IPS-18a (cell line): ENCODE data around the gene DMD.

Source experiments
- H3K27ac ChIP-seq: one replicate; pipeline ENCODE4 v1.5.1; 2013; ENCODE audit warnings: low read length
- H3K27me3 ChIP-seq: one replicate; pipeline ENCODE4 v1.6.1; 2013; ENCODE audit warnings: mild to moderate bottlenecking, low read length; ENCODE audit not compliant: control insufficient read depth, insufficient read depth
- H3K36me3 ChIP-seq: one replicate; pipeline ENCODE4 v1.6.1; 2013; ENCODE audit warnings: low read depth, low read length; ENCODE audit not compliant: control insufficient read depth
- H3K4me1 ChIP-seq: one replicate; pipeline ENCODE4 v1.6.1; 2013; ENCODE audit warnings: low read depth, low read length; ENCODE audit not compliant: control insufficient read depth
- H3K4me3 ChIP-seq: one replicate; pipeline ENCODE4 v1.5.1; 2013; ENCODE audit warnings: low read length
- H3K9ac ChIP-seq: one replicate; pipeline ENCODE4 v1.6.1; 2013; ENCODE audit warnings: mild to moderate bottlenecking, low read length, moderate library complexity
- H3K9me3 ChIP-seq: one replicate; pipeline ENCODE4 v1.6.1; 2013; ENCODE audit warnings: low read depth, low read length; ENCODE audit not compliant: control insufficient read depth

DMD gene

DNA sequence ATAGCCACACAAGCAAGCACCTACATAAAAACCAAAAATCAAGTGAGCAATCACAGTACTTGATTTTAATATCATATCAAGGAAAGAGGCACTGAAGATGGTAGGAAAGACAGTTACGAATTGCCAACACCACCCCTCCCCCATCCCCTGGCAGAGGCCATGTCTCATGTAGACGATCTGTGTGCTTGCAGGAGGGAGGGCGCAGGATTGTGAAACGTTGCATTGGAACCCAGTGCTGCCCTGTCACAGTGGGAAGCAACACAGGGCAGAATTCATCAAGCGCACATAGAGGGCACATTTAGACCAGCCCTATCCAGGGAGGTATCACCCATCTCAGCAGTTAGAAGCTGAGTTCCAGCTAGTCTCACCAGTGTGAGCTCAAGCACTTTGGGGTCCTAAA, 359.8 kb downstream of the DMD start:
- H3K27ac ChIP-seq = no peak overlapping the region
- H3K4me1 ChIP-seq = no peaks in the 10 kb centered on the region
- H3K36me3 ChIP-seq = no peaks in the 10 kb centered on the region

DNA sequence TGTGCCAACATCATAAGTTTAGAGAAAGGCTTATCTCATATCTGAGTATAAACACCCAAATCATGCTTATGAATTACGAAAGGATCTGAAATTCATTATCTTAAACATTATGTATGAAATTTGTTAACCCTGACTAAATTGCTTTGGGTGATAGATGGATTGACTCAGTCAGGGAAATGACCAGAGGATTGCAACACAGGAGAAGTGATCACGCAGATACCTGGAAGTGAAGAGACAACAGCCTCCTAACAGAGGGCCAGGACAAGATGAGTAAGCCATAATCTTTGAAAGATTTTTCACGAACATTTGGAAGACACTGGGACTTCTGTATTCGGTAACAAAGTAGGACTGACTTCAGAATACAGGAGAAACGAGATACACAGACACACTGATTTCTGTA, 363.4 kb downstream of the DMD start:
- H3K4me1 ChIP-seq = peaks cover 8% of the 10 kb centered on the region
- H3K9ac ChIP-seq = no peak overlapping the region
- H3K9me3 ChIP-seq = no peaks in the 10 kb centered on the region
- no peaks in the 10 kb centered on the region for H3K36me3 ChIP-seq
- H3K4me3 ChIP-seq = no peak overlapping the region
- no peak overlapping the region for H3K27ac ChIP-seq
- H3K27me3 ChIP-seq = no peaks in the 10 kb centered on the region

More for the DNA sequence above, 359.8 kb downstream of the DMD start:
- no peak overlapping the region for H3K4me3 ChIP-seq
- no peak overlapping the region for H3K9ac ChIP-seq
- H3K27me3 ChIP-seq = no peaks in the 10 kb centered on the region
- H3K9me3 ChIP-seq = no peaks in the 10 kb centered on the region

DNA sequence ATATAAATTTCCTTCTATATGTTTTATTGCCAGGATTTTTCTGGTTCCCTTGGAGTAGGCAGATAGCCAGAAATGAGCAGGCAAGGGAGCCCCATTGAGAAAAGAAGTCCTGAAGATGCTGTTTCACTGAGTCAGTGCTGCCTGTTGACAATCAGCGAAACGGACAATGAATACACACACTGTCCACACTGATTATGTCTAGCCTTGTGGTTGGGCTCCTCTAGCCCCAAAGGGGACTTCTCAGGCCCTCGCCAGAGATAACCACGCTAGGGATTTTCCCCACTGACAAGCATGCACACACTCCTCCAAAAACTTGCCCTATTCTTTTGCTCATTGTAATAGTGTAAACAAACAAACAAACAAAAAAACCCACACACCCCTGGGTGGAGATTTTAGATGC, 369.3 kb downstream of the DMD start:
- Histone ChIP-seq H3K27ac (no peak overlapping the region), H3K4me1 (peaks cover 8% of the 10 kb centered on the region), H3K9ac (no peak overlapping the region), H3K27me3 (no peaks in the 10 kb centered on the region), H3K9me3 (no peaks in the 10 kb centered on the region), H3K4me3 (no peak overlapping the region), H3K36me3 (no peaks in the 10 kb centered on the region)

DNA sequence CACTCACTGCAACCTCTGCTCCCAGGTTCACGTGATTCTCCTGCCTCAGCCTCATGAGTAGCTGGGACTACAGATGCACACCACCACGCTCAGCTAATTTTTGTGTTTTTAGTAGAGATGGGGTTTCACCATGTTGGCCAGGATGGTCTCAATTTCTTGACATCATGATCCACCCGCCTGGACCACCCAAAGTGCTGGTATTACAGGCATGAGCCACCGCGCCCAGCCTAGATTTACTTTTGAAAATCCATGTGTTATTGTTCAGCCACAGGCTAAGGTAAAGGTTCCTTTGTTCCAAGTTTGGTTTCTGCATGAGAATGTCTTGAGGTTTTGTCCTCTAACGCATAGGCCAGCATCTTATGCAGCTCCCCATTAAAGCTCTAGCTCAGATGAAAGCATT, 371.6 kb downstream of the DMD start:
- no peaks in the 10 kb centered on the region for H3K36me3 ChIP-seq
- H3K9ac ChIP-seq = no peak overlapping the region
- no peaks in the 10 kb centered on the region for H3K27me3 ChIP-seq
- no peak overlapping the region for H3K4me3 ChIP-seq
- H3K9me3 ChIP-seq = no peaks in the 10 kb centered on the region
- H3K4me1 ChIP-seq = peaks cover 4% of the 10 kb centered on the region
- no peak overlapping the region for H3K27ac ChIP-seq

DNA sequence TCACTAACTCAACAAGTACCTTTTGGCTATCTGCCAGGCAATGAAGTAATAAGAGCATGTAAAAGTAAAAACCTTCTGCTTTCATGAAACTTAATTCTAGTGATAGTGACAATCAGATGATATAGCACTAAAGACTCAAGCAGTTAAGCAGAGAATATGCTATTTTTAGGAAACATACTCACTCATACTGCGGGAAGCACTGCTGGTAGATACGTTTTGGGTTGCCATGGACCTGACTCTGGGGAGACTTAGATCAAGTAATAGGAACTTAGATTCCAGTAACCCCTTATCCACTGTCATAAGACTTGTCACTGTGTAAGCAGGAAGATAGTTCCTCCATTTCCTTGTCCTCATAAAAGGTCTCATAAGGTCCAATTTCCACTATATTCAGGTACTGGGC, 386.3 kb downstream of the DMD start:
- Histone ChIP-seq H3K4me3 (no peak overlapping the region), H3K27ac (no peak overlapping the region), H3K4me1 (no peaks in the 10 kb centered on the region), H3K9me3 (no peaks in the 10 kb centered on the region), H3K27me3 (no peaks in the 10 kb centered on the region), H3K9ac (no peak overlapping the region), H3K36me3 (no peaks in the 10 kb centered on the region)

DNA sequence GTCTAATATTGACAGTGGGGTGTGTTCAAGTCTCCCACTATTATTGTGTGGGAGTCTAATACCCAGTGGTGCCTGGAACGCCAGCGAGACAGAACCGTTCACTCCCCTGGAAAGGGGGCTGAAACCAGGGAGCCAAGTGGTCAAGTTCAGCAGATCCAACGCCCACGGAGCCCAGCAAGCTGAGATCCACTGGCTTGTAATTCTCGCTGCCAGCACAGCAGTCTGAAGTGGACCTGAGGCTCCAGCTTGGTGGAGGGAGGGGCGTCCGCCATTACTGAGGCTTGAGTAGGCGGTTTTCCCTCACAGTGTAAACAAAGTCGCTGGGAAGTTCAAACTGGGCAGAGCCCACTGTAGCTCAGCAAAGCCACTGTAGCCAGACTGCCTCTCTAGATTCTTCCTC, 407.3 kb downstream of the DMD start:
- no peaks in the 10 kb centered on the region for H3K4me1 ChIP-seq
- no peak overlapping the region for H3K9ac ChIP-seq
- H3K4me3 ChIP-seq = no peak overlapping the region
- H3K27ac ChIP-seq = no peak overlapping the region
- no peaks in the 10 kb centered on the region for H3K27me3 ChIP-seq
- H3K9me3 ChIP-seq = no peaks in the 10 kb centered on the region
- H3K36me3 ChIP-seq = no peaks in the 10 kb centered on the region

DNA sequence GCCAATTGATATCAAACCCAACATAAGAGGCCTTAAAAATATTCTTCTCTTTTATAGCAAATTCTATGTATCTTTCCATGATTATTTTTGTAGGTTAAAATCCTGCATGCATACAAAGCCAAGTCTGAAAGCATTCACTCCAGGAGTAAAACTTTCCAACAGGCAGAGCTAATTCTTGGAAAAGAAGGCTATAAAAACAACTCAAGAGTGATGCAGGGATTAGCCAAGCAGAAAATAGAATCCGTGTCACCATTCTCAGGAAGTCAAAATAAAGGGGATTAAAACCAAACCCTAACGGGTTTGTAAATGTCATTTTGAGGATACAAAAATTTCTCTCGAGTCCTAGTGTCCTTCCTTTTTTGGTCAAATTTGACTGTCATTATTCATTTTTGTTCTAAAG, 412.4 kb downstream of the DMD start:
- Histone ChIP-seq H3K27ac (no peak overlapping the region), H3K9ac (no peak overlapping the region), H3K9me3 (no peaks in the 10 kb centered on the region), H3K27me3 (no peaks in the 10 kb centered on the region), H3K36me3 (no peaks in the 10 kb centered on the region), H3K4me3 (no peak overlapping the region), H3K4me1 (no peaks in the 10 kb centered on the region)

DNA sequence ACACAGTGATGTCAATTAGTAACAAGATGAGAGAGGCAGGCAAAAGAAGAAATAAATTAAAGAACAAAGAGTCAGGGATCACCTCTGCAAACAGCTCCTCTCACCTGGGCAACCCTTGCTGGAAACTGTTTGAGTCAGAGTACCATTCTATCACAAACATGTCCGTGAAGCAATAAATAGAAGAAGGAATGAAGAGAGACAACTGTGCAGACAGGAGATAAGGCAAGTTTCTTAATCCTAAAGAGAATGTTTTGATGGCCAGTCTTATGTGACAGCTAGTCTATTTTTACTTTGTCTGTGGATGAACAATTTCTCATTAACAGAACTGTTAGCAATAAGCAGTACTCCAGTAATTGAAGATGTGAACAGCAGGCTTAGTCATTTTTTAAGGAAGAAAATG, 422.4 kb downstream of the DMD start:
- Histone ChIP-seq H3K27ac (no peak overlapping the region), H3K27me3 (no peaks in the 10 kb centered on the region), H3K9ac (no peak overlapping the region), H3K9me3 (no peaks in the 10 kb centered on the region), H3K4me3 (no peak overlapping the region), H3K4me1 (peaks cover 10% of the 10 kb centered on the region), H3K36me3 (no peaks in the 10 kb centered on the region)

DNA sequence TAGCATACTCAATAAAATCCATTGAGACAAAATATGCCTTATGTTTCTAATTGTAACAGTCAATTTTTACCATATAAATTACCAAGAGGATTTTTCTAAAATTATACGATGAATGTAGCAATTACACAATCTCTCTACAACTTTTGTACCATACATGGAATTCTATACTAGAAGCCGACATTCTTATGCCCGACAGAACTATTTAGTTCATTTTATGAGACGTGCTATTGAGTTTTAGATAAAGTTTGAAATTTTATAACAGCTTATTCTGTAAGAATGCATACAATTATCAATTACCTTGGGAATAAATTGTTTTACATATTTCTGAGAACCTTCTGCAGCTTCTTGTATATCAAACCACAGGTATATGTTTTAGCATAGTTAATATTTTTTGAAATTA, 431.2 kb downstream of the DMD start:
- Histone ChIP-seq H3K4me1 (peaks cover 14% of the 10 kb centered on the region), H3K27me3 (no peaks in the 10 kb centered on the region), H3K4me3 (no peak overlapping the region), H3K36me3 (no peaks in the 10 kb centered on the region), H3K9me3 (no peaks in the 10 kb centered on the region), H3K27ac (no peak overlapping the region), H3K9ac (no peak overlapping the region)

DNA sequence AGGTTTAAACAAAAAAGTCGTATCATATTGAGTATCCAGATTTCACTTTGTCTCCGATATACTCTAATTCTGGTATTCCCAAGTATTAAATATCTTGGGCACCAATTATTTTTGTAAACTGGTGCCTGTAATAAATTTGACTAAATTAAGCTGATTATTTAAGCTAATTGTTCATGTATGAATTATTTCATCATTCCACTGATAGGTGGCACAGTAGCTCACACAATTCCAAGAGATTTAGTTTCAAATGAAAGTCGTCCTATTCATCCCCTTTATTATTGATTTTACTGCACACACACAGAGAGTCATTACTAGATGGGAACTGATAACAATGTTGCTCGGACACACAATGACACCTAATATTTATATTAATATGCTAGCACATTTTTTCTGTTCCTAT, 432.4 kb downstream of the DMD start:
- Histone ChIP-seq H3K36me3 (no peaks in the 10 kb centered on the region), H3K9ac (no peak overlapping the region), H3K9me3 (no peaks in the 10 kb centered on the region), H3K27me3 (no peaks in the 10 kb centered on the region), H3K27ac (no peak overlapping the region), H3K4me3 (no peak overlapping the region), H3K4me1 (peaks cover 14% of the 10 kb centered on the region)

DNA sequence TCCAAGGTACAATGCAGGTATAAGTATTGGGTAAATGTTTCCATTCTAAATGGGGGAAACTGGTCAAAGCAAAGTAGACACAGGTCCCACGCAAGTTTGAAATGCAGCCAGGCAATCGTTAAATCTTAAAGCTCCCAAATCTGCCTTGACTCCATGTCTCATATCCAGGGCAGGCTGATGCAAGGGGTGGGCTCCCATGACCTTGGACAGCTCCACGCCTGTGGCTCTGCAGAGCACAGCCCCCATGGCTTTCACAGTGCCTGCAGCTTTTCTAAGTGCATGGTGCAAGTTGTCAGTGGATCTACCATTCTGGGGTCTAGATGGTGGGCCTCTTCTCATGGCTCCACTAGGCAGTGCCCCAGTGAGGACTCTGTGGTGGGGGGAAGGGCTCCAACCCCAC, 436.4 kb downstream of the DMD start:
- Histone ChIP-seq H3K27me3 (no peaks in the 10 kb centered on the region), H3K27ac (no peak overlapping the region), H3K9me3 (no peaks in the 10 kb centered on the region), H3K4me3 (no peak overlapping the region), H3K9ac (no peak overlapping the region), H3K36me3 (no peaks in the 10 kb centered on the region), H3K4me1 (peaks cover 14% of the 10 kb centered on the region)

DNA sequence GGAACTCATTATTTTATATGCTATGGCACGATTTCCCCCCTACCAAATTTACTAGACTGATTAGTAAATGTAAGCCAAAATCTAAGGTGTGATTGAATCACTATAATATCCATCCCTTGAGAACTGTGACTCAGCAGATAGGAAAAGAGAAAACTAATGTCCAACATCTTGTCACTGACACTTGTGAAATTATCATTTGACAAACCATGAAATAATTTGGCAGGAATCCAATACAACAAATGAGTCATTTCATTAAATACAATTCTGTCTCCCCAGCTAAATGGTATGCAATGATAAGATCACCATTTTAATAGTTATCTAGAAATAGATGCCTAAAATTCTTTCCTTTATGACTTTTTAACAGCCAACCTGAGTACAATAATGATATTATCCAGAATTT, 462.3 kb downstream of the DMD start:
- H3K36me3 ChIP-seq = no peaks in the 10 kb centered on the region
- no peaks in the 10 kb centered on the region for H3K9me3 ChIP-seq
- no peak overlapping the region for H3K4me3 ChIP-seq
- H3K27ac ChIP-seq = no peak overlapping the region
- no peaks in the 10 kb centered on the region for H3K27me3 ChIP-seq
- H3K4me1 ChIP-seq = no peaks in the 10 kb centered on the region
- H3K9ac ChIP-seq = no peak overlapping the region

DNA sequence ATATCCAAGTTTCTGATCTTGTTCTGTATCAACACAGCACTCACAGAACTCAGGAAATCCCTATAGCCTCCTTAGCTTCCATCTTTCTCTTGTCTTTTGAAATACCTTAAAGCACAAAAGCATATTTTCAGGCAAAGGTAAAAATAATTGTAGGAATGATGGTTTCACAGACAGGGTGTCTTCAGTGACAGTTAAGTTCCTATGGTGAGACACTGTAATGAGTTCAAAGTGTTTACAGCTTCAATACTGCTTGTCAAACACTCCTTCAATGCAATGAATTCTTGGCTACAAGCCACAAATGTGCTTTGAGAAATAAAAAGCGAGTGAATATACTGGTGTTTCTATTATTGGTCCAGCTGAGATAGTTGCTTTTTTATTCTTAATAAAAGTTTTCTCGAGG, 466.0 kb downstream of the DMD start:
- Histone ChIP-seq H3K4me1 (no peaks in the 10 kb centered on the region), H3K4me3 (no peak overlapping the region), H3K9me3 (no peaks in the 10 kb centered on the region), H3K9ac (no peak overlapping the region), H3K27ac (no peak overlapping the region), H3K36me3 (no peaks in the 10 kb centered on the region), H3K27me3 (no peaks in the 10 kb centered on the region)
